ENCODE data around the gene ADCY5.

Gene ADCY5

DNA sequence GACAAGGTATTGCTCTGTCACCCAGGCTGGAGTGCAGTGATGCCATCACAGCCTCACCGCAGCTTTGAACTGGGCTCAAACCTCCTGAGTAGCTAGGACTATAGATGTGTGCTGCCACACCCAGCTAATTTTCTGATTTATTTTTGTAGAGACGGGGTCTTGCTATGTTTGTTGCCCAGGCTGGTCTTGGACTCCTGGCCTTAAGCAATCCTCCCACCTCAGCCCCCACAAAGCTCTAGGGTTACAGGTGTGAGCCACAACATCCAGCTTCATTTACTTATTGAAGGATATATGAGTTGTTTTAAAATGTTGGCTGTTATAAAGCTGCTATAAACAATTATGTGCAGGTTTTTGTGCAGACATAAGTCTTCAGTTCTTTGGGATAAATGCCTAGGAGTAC lies 184.9 kb downstream of the ADCY5 start:
- no peak for DNase-seq (ENCODE audit: low read depth)
- H3K4me3 ChIP-seq (replicated peaks; ENCODE audit: low read depth, low read length) = no peak overlapping the region
- TF ChIP-seq, protein P1, sequence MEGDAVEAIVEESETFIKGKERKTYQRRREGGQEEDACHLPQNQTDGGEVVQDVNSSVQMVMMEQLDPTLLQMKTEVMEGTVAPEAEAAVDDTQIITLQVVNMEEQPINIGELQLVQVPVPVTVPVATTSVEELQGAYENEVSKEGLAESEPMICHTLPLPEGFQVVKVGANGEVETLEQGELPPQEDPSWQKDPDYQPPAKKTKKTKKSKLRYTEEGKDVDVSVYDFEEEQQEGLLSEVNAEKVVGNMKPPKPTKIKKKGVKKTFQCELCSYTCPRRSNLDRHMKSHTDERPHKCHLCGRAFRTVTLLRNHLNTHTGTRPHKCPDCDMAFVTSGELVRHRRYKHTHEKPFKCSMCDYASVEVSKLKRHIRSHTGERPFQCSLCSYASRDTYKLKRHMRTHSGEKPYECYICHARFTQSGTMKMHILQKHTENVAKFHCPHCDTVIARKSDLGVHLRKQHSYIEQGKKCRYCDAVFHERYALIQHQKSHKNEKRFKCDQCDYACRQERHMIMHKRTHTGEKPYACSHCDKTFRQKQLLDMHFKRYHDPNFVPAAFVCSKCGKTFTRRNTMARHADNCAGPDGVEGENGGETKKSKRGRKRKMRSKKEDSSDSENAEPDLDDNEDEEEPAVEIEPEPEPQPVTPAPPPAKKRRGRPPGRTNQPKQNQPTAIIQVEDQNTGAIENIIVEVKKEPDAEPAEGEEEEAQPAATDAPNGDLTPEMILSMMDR (IDR thresholded peaks at IDR 0.05; ENCODE audit: low read length, missing control alignments) = no peak

DNA sequence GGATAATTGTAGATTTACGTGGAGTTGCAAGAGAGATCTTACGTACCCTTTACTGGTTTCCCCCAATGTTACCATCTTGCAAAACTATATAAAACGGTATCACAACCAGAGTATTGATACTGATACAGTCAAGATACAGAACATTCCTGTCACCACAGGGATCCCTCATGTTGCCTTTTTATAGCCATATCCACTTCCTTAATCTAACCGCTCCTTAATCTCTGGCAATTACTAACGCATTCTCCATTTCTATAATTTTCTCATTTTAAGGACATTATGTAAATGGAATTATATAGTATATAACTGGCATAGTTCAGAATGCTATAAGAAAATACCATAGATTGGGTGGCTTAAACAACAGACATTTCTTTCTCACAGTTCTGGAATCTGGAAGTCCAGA lies 186.0 kb downstream of the ADCY5 start:
- TF ChIP-seq, protein P1 (IDR thresholded peaks at IDR 0.05; ENCODE audit: low read length, missing control alignments) = no peak

DNA sequence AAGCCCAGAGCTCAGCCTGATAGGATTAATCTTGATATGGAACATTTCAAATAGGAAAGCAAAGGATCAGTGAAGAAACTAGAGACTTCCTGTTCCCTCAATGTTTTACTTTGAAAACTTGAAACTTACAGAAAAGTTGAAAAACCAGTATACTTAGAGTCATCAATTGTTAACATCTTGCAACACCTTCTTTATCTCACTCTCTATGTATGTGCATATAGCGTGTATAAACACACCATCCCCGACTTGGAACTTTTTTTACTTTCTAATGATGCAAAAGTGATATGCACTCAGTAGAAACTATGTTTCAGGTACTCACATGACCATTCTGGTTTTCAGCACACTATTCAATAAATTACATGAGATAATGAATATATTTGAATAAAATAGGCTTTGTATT lies 186.7 kb downstream of the ADCY5 start:
- no peak for DNase-seq (ENCODE audit: low read depth)
- TF ChIP-seq, protein P1 (IDR thresholded peaks at IDR 0.05; ENCODE audit: low read length, missing control alignments) = no peak

More for the DNA sequence above, 186.0 kb downstream of the ADCY5 start:
- H3K4me3 ChIP-seq (replicated peaks; ENCODE audit: low read depth, low read length) = no peak overlapping the region
- DNase-seq (ENCODE audit: low read depth) = no peak

GRCh38 chr3:123261666-123262065 lies 187.2 kb downstream of the ADCY5 start:
- H3K4me3 ChIP-seq (replicated peaks; ENCODE audit: low read depth, low read length) = no peak overlapping the region
- TF ChIP-seq, protein P1 (IDR thresholded peaks at IDR 0.05; ENCODE audit: low read length, missing control alignments) = no peak
- no peak for DNase-seq (ENCODE audit: low read depth)

More for the DNA sequence above, 186.7 kb downstream of the ADCY5 start:
- no peak overlapping the region for H3K4me3 ChIP-seq (replicated peaks; ENCODE audit: low read depth, low read length)

DNA sequence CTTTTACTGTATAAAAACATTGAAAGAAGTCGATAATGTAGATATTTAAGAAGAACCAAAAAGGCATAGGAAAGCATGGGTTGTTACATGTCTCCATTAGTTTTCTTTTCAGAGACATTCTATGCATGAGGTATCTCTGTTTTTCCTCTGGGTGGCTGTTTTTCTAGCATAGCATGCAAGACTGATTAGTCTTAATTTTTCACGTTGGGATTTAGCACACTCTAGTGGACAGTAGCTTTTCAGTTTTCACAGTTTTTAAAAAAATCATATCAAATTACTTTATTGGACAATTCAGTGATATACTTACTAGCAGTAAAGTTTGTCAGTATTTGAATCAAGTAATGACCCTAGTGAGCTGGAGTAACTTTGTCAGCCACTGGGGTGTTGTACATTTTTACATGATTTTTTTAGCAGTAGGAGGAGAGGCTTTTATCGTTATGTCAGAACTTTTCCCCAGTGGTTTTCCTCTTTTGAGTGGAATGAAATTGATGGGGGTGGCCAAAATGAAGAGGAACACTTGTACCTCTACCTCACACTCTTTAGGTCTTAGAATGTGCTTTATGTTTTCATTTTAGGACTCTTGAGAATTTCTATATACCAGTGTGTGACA lies 190.0 kb downstream of the ADCY5 start:
- TF ChIP-seq, protein P1 (IDR thresholded peaks at IDR 0.05; ENCODE audit: low read length, missing control alignments) = peak; percentile 74
- no peak overlapping the region for H3K4me3 ChIP-seq (replicated peaks; ENCODE audit: low read depth, low read length)
- DNase-seq (ENCODE audit: low read depth) = peak; percentile 84

DNA sequence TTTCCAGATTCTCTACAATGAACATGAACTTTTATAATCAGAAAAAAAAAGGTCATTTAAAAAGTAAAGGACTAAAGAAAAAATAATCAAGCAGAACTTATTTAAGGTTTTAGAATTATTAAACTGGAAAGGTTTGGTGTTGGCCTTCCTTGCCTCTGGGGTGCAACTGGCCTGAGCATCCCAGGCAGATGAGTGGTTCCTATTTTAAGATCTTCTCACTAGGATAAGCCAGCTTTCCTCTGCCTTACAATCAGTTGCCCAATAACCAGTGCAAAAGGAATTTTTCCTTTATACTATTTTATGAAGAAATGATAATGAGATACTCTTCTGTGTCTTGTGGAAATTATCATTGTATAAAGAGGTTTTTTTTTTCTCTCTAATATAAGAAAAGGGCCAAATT lies 190.5 kb downstream of the ADCY5 start:
- DNase-seq (ENCODE audit: low read depth) = no peak
- TF ChIP-seq, protein P1 (IDR thresholded peaks at IDR 0.05; ENCODE audit: low read length, missing control alignments) = no peak

DNA sequence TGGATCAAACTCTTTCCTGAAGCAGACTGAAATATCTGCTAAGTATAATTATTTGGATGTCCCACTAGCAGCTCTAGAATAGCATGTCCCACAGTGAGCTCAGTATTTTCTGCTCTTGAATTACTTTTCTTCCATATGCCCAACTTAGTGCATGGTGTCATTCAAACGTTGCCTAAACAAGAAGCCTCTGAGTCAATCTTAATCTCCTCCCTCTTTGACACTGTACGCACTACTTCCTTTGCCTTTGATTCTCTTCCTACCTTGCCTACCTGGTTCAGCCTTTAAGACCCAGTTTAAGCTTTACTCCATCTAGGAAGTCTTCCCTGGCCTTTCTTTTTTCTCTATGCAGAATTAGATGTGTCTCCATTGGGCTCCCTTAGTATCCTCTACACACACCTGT lies 192.6 kb downstream of the ADCY5 start:
- DNase-seq (ENCODE audit: low read depth) = no peak
- TF ChIP-seq, protein P1 (IDR thresholded peaks at IDR 0.05; ENCODE audit: low read length, missing control alignments) = no peak
- no peak overlapping the region for H3K4me3 ChIP-seq (replicated peaks; ENCODE audit: low read depth, low read length)

More for the DNA sequence above, 190.5 kb downstream of the ADCY5 start:
- H3K4me3 ChIP-seq (replicated peaks; ENCODE audit: low read depth, low read length) = no peak overlapping the region

All from fibroblast of pulmonary artery (primary cell).